ENCODE data around the gene MLANA. TPM values are rescaled to one million over a fixed set of nuclear protein-coding genes. Genes with fewer than 3 reads are reported as not detected.

Gene MLANA
- total and polyA plus RNA-seq, 10 of the 15 experiments (the other 5 are each of a cell fraction or from before 2014, with no cell fraction given), result 0.11 to 0.26 (median 0.13) TPM; not detected in 6

DNA sequence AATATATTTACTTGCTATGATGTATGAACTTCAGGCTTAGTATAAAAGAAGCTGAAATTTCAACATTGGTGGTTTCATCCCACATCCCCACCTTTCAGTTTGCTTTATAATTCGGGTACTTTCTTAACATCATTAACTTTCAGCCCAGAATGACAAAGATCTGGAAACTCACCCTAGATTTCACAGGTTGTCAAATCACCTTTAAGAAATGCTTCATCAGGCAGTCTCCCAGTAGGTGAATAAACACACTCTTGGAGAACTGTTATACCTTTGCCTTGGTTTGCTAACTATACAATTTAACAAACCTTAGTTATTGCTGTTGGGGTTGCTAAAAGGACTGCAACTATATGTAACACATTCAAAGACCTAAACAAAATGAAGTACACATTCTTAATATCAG lies 54.4 kb downstream of the MLANA start:
- no peak for DNase-seq (ENCODE audit: low read depth, low spot score)
- Histone ChIP-seq H3K79me2 (ENCODE audit: control insufficient read depth, insufficient read depth, low read length) (no peaks in the 10 kb centered on the region), H2AFZ (ENCODE audit: control insufficient read depth, low read depth, low read length) (no peak overlapping the region), H4K20me1 (ENCODE audit: control insufficient read depth, insufficient read depth) (no peaks in the 10 kb centered on the region), H3K27me3 (replicated peaks in 1 of 2; ENCODE audit: control insufficient read depth in 2 of 2, insufficient read depth in 2 of 2, low read length in 1 of 2) (no peaks in the 10 kb centered on the region), H3K4me3 (no peak overlapping the region), H3K9ac (ENCODE audit: control insufficient read depth, insufficient read depth, low read length) (no peak overlapping the region), H3K27ac (ENCODE audit: control insufficient read depth, insufficient read depth) (no peak overlapping the region), H3K9me3 (replicated peaks; ENCODE audit: control insufficient read depth, insufficient read depth, low read length) (no peaks in the 10 kb centered on the region), H3K4me2 (ENCODE audit: control insufficient read depth, insufficient read depth) (no peak overlapping the region; the same call in 1 of the 2 replicates), H3K4me1 (ENCODE audit: control insufficient read depth, insufficient read depth, low read length) (0 out of 2 replicates have a peak, but pooled peaks cover 3% of the 10 kb centered on the region), H3K36me3 (ENCODE audit: control insufficient read depth in 2 of 2, insufficient read depth in 2 of 2, low read length in 1 of 2) (no peaks in the 10 kb centered on the region)
- BruUV-seq (replicated peaks), result no TSS peak
- TF ChIP-seq BACH1 (IDR thresholded peaks at IDR 0.05; ENCODE audit: borderline replicate concordance) (peak; percentile 69; the same call in 1 of the 2 replicates), EP300 (IDR thresholded peaks at IDR 0.05; ENCODE audit: borderline replicate concordance in 1 of 2, control insufficient read depth in 1 of 2, low read depth in 2 of 2, low read length in 2 of 2) (peak in 1 of 2 experiments; percentile 30; a peak in 1 of 4 replicates), IKZF2 (IDR thresholded peaks at IDR 0.05) (peak; percentile 79; a peak in 2 of 4 replicates), SMAD5 (IDR thresholded peaks at IDR 0.05; ENCODE audit: low read depth) (no peak), RELA (IDR thresholded peaks at IDR 0.05; ENCODE audit: borderline replicate concordance, partially characterized antibody) (no peak), IKZF1 (conservative IDR thresholded peaks at IDR 0.05) (peak; percentile 49), MTA2 (IDR thresholded peaks at IDR 0.05; ENCODE audit: low read depth) (peak; percentile 93), SMC3 (IDR thresholded peaks at IDR 0.05; ENCODE audit: borderline replicate concordance, low read length) (no peak), BMI1 (IDR thresholded peaks at IDR 0.05; ENCODE audit: borderline replicate concordance) (peak; percentile 30; the same call in 1 of the 2 replicates), DPF2 (IDR thresholded peaks at IDR 0.05) (peak; percentile 67; the same call in 1 of the 2 replicates), JUNB (IDR thresholded peaks at IDR 0.05) (0 out of 2 replicates have a peak, but pooled peaks have one; percentile 11), RUNX3 (IDR thresholded peaks at IDR 0.05; ENCODE audit: low read length) (no peak; the same call in 1 of the 2 replicates), BCL11A (IDR thresholded peaks at IDR 0.05; ENCODE audit: low read depth, low read length) (peak; percentile 47; the same call in 1 of the 2 replicates)
- TF ChIP-seq, protein P1, sequence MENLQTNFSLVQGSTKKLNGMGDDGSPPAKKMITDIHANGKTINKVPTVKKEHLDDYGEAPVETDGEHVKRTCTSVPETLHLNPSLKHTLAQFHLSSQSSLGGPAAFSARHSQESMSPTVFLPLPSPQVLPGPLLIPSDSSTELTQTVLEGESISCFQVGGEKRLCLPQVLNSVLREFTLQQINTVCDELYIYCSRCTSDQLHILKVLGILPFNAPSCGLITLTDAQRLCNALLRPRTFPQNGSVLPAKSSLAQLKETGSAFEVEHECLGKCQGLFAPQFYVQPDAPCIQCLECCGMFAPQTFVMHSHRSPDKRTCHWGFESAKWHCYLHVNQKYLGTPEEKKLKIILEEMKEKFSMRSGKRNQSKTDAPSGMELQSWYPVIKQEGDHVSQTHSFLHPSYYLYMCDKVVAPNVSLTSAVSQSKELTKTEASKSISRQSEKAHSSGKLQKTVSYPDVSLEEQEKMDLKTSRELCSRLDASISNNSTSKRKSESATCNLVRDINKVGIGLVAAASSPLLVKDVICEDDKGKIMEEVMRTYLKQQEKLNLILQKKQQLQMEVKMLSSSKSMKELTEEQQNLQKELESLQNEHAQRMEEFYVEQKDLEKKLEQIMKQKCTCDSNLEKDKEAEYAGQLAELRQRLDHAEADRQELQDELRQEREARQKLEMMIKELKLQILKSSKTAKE (IDR thresholded peaks at IDR 0.05; ENCODE audit: low read depth, poor library complexity, severe bottlenecking), result peak; percentile 58
- TF ChIP-seq, protein P2, sequence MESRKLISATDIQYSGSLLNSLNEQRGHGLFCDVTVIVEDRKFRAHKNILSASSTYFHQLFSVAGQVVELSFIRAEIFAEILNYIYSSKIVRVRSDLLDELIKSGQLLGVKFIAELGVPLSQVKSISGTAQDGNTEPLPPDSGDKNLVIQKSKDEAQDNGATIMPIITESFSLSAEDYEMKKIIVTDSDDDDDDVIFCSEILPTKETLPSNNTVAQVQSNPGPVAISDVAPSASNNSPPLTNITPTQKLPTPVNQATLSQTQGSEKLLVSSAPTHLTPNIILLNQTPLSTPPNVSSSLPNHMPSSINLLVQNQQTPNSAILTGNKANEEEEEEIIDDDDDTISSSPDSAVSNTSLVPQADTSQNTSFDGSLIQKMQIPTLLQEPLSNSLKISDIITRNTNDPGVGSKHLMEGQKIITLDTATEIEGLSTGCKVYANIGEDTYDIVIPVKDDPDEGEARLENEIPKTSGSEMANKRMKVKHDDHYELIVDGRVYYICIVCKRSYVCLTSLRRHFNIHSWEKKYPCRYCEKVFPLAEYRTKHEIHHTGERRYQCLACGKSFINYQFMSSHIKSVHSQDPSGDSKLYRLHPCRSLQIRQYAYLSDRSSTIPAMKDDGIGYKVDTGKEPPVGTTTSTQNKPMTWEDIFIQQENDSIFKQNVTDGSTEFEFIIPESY (IDR thresholded peaks at IDR 0.05), result no peak
- TF ChIP-seq, protein P3, sequence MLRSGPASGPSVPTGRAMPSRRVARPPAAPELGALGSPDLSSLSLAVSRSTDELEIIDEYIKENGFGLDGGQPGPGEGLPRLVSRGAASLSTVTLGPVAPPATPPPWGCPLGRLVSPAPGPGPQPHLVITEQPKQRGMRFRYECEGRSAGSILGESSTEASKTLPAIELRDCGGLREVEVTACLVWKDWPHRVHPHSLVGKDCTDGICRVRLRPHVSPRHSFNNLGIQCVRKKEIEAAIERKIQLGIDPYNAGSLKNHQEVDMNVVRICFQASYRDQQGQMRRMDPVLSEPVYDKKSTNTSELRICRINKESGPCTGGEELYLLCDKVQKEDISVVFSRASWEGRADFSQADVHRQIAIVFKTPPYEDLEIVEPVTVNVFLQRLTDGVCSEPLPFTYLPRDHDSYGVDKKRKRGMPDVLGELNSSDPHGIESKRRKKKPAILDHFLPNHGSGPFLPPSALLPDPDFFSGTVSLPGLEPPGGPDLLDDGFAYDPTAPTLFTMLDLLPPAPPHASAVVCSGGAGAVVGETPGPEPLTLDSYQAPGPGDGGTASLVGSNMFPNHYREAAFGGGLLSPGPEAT (IDR thresholded peaks at IDR 0.05; ENCODE audit: low read depth), result peak; percentile 66; the same call in 1 of the 2 replicates
- intact Hi-C loops (cut with micrococcal nuclease; ENCODE audit: unreplicated experiment) (no loop called here), in situ Hi-C loops (cut with MboI) (no loop called here)
- CTCF ChIA-PET, result interaction anchor here (1.0 to 1.3 kb wide), 3 partner anchors 21 to 60 kb away, joined by 3 to 13 read pairs (median 6); no protein-coding TSS in a partner anchor
- RAD21 ChIA-PET (ENCODE audit: unreplicated experiment), result interaction anchor here (0.6 to 7.3 kb wide), 9 partner anchors 9 to 97 kb away, joined by 3 to 115 read pairs (median 4); no protein-coding TSS in a partner anchor
- WGBS (ENCODE audit: insufficient coverage, insufficient replicate concordance, low lambda C conversion rate, missing lambda C conversion rate), result 0% methylated on average over 1 of the region's 1 CpG
- ATAC-seq, result peak; percentile 66
- POLR2A ChIA-PET, result interaction anchor here (0.6 to 1.8 kb wide), 8 partner anchors 14 to 114 kb away, joined by 3 to 5 read pairs (median 4); no protein-coding TSS in a partner anchor
- SMC1A ChIA-PET (ENCODE audit: uncharacterized antibody, unreplicated experiment), result interaction anchor here (0.7 to 6.1 kb wide), 14 partner anchors 13 to 109 kb away, joined by 3 to 109 read pairs (median 4); no protein-coding TSS in a partner anchor
- peak; percentile 35 for FAIRE-seq
